HG02840 (cell line): ENCODE data around the gene SAPCD2.

Source experiments
- ATAC-seq: cut with Tn5 transposase; IDR thresholded peaks from one replicate; pipeline ENCODE4 v1.9.1; 2021; ENCODE audit warnings: mild to moderate bottlenecking, moderate library complexity, moderate number of reproducible peaks; ENCODE audit not compliant: unreplicated experiment, low FRiP score

Gene SAPCD2

GRCh38 chr9:137020771-137021567 is 49.4 kb downstream of the SAPCD2 start:
- no peak for ATAC-seq

GRCh38 chr9:137019891-137020683 is 50.3 kb downstream of the SAPCD2 start:
- no peak for ATAC-seq

- no peak for ATAC-seq
Measured at GRCh38 chr9:137018761-137019559, 51.4 kb downstream of the SAPCD2 start.

GRCh38 chr9:137017791-137018497 is 52.4 kb downstream of the SAPCD2 start:
- no peak for ATAC-seq

GRCh38 chr9:137017071-137017470 is 53.3 kb downstream of the SAPCD2 start:
- ATAC-seq = no peak

- ATAC-seq = no peak
Measured at GRCh38 chr9:137016436-137016835, 53.9 kb downstream of the SAPCD2 start.

- ATAC-seq = no peak
Measured at GRCh38 chr9:137015976-137016375, 54.4 kb downstream of the SAPCD2 start.

- ATAC-seq = no peak
Measured at GRCh38 chr9:137015540-137015930, 54.8 kb downstream of the SAPCD2 start.

GRCh38 chr9:137014776-137015539 is 55.4 kb downstream of the SAPCD2 start:
- no peak for ATAC-seq

- ATAC-seq = no peak
Measured at GRCh38 chr9:137014166-137014565, 56.2 kb downstream of the SAPCD2 start.

- ATAC-seq = no peak
Measured at GRCh38 chr9:137013571-137013940, 56.8 kb downstream of the SAPCD2 start.

- no peak for ATAC-seq
Measured at GRCh38 chr9:137012694-137013570, 57.4 kb downstream of the SAPCD2 start.
